ENCODE measurements around the gene RWDD1.
"Not testable (repeated sequence)": the region's sequence is repeated elsewhere in the genome, so short reads cannot be mapped to it uniquely, and the experiment has no call there.

The RWDD1 gene

DNA sequence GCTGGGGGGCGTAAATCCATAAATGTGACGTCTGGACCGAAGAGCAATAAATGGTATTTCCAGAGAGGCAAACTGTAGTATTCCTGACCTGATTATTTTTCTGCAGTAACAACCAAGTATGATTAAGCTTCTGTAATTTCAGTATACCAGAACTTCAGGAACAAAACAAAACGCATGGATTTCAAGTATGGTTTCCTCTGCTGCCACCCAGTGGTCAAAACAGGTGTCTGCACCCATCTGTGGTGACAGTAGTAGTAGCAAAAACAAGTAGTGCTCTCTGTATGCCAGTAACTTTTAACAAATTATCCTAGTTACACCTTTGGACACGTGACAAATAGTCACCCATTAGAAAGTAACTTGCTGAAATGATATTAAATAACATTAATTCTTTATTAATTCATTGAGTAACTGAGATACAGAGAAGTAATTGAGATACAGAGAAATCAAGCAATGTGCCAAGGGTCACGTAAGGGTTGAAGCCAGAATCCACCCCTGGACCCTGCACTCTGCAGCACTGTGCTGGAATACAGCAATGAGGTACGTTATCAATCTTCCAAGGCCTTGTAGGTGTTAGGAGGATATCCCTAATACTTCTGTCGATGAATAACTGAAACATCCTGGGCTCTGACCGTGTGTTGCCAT is 9.8 kb upstream of the RWDD1 start:
- peak; percentile 61 for DNase-seq

DNA sequence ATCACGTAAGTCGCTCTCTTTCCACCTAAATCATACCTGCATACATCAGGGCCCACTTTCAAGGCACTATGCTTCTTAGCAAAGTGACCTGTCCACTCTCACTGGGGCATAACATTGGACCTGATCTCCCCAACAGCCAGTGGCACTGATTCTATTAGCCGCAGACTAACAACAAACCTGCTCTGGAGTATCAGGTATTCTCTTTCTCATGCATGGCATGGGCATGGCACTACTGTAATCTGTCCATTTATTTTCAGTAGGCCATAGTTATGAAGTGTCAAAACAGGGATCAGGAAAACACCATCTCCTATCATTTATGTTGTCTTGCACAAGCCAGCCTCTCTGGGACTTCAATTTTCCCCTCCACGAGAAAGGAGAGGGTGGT is 9.3 kb upstream of the RWDD1 start:
- DNase-seq, result no peak

- no peak for DNase-seq
These were observed 8.7 kb upstream of the RWDD1 start for GRCh38 chr6:116562614-116563013.

- DNase-seq, result no peak
These were observed 7.5 kb upstream of the RWDD1 start for GRCh38 chr6:116563830-116564229.

DNA sequence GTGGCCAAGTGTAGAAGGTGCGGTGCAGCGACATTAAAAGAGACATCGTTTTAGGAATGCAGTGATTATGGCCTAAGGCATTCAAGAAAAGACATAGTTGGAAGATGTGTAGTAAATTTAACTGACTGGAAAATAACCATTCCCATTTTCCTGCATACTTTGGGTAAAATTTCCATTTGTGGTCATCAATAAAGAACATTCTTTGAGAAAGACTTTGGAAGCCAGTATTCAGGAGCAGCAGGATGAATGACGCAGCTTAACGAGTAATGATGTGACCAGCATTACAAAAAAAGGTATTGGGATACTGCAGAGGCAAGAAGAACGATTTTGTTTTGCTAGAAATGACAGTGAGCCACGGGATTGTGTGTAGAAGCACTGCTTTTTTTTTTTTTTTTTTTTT is 7.0 kb upstream of the RWDD1 start:
- DNase-seq, result no peak

DNA sequence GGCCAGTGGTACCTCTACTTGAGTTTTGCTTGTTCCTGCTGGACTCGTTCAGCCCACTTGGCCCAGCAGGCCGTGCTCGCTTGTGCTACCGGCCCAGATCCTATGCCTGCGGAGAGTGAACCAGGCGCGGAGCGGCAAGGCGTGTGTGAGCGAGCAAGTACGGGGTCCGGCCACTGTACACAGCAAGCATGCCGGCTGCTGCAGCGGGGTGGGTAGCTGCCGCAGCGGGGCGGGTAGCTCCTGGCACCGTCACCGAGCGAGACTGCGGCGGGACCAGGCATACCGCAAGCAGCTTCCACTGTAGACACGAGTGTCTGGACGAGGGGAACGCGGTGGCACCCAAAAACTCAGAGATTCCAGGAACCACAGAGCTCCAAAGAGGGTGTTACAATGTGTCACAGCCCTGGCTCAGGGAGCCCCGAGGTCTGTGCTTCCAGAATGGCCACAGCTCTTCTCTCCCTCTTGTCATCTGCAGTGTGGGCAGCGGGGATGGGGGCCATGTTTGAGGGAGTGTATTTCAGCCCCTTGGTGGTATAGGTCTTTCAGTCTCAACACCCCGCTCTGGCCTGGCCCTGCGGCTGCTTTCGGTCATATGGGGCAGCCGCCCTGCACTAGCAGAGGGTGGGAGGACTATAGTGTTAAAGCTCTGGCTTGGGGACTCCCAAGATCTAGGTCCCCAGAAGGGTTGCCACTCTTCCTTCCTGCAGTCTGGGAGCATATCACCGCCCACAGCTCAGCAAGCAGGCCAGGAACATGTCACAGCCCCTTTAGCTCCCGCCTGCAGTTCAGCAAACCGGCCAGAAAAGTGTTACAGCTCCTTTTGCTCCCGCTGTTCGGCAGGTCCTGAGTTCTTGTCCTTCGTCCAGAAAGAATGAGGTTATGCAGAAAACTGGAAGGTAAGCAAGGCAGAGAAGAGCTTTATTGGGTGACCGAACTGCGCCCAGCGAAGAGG is 6.1 kb upstream of the RWDD1 start:
- DNase-seq, result no peak

GRCh38 chr6:116568111-116568510 is 3.2 kb upstream of the RWDD1 start:
- DNase-seq, result no peak

- no peak for DNase-seq
These were observed 2.2 kb upstream of the RWDD1 start for GRCh38 chr6:116568821-116569755.

GRCh38 chr6:116571683-116572000 is 338 bp downstream of the RWDD1 start:
- no peak for DNase-seq

- no peak for DNase-seq
These were observed 858 bp downstream of the RWDD1 start for GRCh38 chr6:116572162-116572561.

DNA sequence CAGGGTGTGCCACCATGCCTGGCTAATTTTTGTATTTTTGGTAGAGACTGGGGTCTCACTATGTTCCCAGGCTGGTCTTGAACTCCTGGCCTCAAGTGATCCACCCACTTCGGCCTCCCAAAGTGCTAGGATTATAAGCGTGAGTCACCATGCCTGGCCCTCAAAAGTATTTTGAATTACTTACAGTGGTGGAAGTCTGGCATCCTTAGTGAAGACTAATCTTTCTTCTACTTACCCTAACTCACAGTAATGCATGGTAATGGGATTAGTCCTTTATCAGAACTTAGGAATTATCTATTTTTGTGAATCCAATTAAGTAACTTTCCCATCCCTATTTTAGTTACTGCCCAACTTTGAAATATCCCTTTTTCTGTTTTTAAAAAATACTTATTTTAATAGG is 3.9 kb downstream of the RWDD1 start:
- no peak for DNase-seq

DNA sequence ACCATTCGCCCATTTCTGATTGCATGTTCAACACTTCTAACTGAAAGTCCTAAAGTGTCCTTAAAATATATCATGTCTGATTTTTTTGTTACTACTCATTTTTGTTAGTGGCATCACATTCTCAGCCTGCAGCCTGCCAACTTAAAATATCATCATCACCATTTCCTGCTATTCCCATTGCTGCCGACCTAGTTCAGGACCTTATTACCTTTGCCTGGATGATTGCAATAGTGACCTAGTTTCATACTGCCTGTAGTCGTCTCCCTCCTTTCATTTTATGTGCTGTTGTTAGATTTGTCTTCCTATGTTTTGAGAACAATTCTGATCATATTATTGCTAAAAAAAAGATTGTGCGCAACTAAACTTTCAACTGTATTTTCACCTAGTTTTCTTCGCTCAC is 6.2 kb downstream of the RWDD1 start:
- DNase-seq, result no peak

DNA sequence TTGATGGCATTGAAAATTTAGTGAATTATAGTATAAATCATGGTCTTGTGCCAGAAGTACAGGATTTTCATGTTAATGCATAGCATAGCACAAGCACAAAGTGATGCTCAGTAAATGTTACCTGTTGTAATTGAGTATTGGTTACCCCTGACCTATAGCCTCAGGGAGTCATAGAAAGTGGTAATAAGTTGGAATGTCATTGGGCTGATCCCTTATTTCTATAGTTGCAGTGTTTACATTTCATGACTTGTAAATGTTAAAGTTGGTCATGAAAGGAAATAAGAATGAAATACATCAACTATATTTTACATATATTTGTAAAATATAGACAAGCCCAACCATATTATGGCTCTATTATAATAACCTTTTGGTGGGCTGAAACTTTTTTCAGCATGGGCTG is 7.0 kb downstream of the RWDD1 start:
- DNase-seq, result no peak

- DNase-seq, result no peak
These were observed 7.8 kb downstream of the RWDD1 start for GRCh38 chr6:116579143-116579542.

DNA sequence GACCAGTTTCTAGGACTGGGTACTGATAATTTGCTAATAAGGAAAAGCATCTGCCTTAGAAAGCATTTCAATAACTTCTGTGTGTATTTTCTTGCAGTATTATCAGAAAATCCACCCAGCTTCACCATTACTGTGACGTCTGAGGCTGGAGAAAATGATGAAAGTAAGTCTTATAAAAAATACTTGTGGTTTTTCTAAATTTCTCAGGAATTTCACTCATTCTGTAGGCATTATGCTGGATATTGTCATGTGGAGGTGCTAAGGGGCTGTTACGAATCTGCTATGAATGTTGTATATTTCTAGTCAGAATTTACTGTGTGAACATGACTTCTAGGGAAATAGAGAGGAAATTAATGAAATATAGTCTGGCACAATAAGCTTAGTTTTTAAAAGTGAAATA is 8.9 kb downstream of the RWDD1 start:
- DNase-seq, result no peak

GRCh38 chr6:116586276-116586675 is 15.0 kb downstream of the RWDD1 start:
- no peak for DNase-seq

- DNase-seq, result no peak
These were observed 15.4 kb downstream of the RWDD1 start for GRCh38 chr6:116586738-116587137.

GRCh38 chr6:116595247-116595646 is 23.9 kb downstream of the RWDD1 start:
- DNase-seq, result no peak

GRCh38 chr6:116596815-116597214 is 25.5 kb downstream of the RWDD1 start:
- DNase-seq, result no peak

DNA sequence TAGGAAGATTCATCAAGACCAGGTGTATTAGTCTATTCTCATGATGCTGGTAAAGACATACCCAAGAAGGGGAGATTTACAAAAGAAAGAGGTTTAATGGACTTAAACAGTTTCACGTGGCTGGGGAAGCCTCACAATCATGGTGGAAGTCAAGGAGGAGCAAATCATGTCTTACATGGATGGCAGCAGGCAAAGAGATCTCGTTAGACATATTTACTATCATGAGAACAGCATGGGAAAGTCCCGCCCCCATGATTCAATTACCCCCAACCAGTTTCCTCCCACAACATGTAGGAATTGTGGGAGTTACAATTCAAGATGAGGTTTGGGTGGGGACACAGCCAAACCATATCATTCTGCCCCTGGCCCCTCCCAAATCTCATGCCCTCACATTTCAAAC is 32.6 kb downstream of the RWDD1 start:
- not testable (repeated sequence) for DNase-seq

GRCh38 chr6:116604868-116605267 is 33.6 kb downstream of the RWDD1 start:
- DNase-seq, result not testable (repeated sequence)

DNA sequence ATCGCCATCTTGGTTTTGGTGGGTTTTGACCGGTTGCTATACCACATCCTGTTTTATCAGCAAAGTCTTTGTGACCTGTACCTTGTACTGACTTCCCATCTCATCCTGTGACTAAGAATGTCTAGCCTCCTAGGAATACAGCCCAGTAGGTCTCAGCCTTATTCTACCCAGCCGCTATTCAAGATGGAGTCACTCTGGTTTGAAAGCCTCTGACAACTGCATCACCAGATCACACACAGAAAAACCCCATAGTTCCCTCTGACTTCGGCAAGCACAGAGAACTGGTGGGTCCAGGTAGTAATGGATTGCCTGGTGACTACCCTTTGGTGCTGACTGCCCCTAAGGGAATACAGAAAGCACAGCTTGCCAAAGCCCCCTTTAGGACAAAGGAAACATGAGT is 34.6 kb downstream of the RWDD1 start:
- DNase-seq, result no peak

DNA sequence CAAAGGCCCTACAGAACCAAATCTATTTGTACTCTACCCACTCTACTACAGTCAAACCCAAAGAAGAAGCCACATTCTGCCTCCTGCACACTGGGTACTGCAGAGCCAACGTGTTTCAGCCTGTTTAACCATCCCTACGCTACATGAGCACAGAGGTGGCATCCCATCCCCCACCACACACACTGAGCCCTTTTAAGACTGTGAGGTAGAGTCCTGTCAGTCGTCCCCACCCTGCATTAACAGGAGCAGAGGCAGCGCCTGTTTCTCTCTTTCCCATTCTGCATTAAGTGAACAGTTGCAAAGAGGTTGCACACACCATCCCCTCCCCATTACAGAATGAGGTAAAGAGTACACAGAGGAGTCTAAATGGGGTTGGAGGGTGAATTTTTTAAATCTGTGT is 39.8 kb downstream of the RWDD1 start:
- DNase-seq, result no peak
